Measurements from ENCODE around the gene GNAT2. TPM values are rescaled to one million over a fixed set of nuclear protein-coding genes. Genes with fewer than 3 reads are reported as not detected.

GNAT2 gene
- total RNA-seq, 1 donor from 2014 or later, result not detected

GRCh38 chr1:109654519-109654918 lies 35.1 kb upstream of the GNAT2 start:
- no peak for DNase-seq (ENCODE audit: low read depth)
- no peak overlapping the region for H3K4me3 ChIP-seq (ENCODE audit: low read depth, low read length)
- no peak for TF ChIP-seq CTCF (conservative IDR thresholded peaks at IDR 0.05; ENCODE audit: low read depth, low read length)

GRCh38 chr1:109653306-109653705 lies 33.9 kb upstream of the GNAT2 start:
- TF ChIP-seq CTCF (conservative IDR thresholded peaks at IDR 0.05; ENCODE audit: low read depth, low read length), result no peak
- no peak for DNase-seq (ENCODE audit: low read depth)

GRCh38 chr1:109652402-109652801 lies 33.0 kb upstream of the GNAT2 start:
- TF ChIP-seq CTCF (conservative IDR thresholded peaks at IDR 0.05; ENCODE audit: low read depth, low read length), result no peak
- DNase-seq (ENCODE audit: low read depth), result no peak
- no peak overlapping the region for H3K4me3 ChIP-seq (ENCODE audit: low read depth, low read length)

More at GRCh38 chr1:109653306-109653705, 33.9 kb upstream of the GNAT2 start:
- no peak overlapping the region for H3K4me3 ChIP-seq (ENCODE audit: low read depth, low read length)

- no peak for TF ChIP-seq CTCF (conservative IDR thresholded peaks at IDR 0.05; ENCODE audit: low read depth, low read length)
- no peak overlapping the region for H3K4me3 ChIP-seq (ENCODE audit: low read depth, low read length)
- no peak for DNase-seq (ENCODE audit: low read depth)
Observed at GRCh38 chr1:109650609-109651008, 31.2 kb upstream of the GNAT2 start.

- peak overlapping the region; percentile 21 for H3K4me3 ChIP-seq (ENCODE audit: low read depth, low read length)
- no peak for DNase-seq (ENCODE audit: low read depth)
- TF ChIP-seq CTCF (conservative IDR thresholded peaks at IDR 0.05; ENCODE audit: low read depth, low read length), result peak; percentile 46
Observed at GRCh38 chr1:109649491-109649914, 30.1 kb upstream of the GNAT2 start.

- DNase-seq (ENCODE audit: low read depth), result no peak
- TF ChIP-seq CTCF (conservative IDR thresholded peaks at IDR 0.05; ENCODE audit: low read depth, low read length), result no peak
- no peak overlapping the region for H3K4me3 ChIP-seq (ENCODE audit: low read depth, low read length)
Observed at GRCh38 chr1:109644670-109645069, 25.3 kb upstream of the GNAT2 start.

GRCh38 chr1:109643385-109644230 lies 24.2 kb upstream of the GNAT2 start:
- peak; percentile 89 for TF ChIP-seq CTCF (conservative IDR thresholded peaks at IDR 0.05; ENCODE audit: low read depth, low read length)
- no peak for DNase-seq (ENCODE audit: low read depth)
- H3K4me3 ChIP-seq (ENCODE audit: low read depth, low read length), result no peak overlapping the region

Measured in epithelial cell of proximal tubule (primary cell).